Eye (tissue), 1 donor: ENCODE results near the gene DOCK3.
"Not testable (repeated sequence)": the region's sequence is repeated elsewhere in the genome, so short reads cannot be mapped to it uniquely, and the experiment has no call there.

Experiments
- DNase-seq: peaks from one replicate; pipeline ENCODE4 v3.0.0-alpha.2; 2015

DOCK3 gene

DNA sequence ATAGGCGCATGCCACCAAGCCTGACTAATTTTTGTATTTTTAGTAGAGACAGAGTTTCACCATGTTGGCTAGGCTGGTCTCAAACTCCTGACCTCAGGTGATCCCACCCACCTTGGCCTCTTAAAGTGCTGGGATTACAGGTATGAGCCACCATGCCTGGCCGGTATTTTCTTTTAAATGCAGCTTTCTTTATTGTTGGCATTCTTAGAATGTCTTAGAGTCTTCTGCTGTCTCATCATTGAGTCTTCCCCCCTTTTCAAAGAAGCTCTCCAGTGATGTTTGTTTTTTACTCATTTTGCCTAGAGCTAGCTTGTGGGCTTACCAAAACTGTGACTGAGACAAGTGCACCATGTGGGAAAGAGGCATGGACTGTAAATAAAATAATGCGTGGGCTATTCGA, 13.9 kb downstream of the DOCK3 start:
- DNase-seq = not testable (repeated sequence)

DNA sequence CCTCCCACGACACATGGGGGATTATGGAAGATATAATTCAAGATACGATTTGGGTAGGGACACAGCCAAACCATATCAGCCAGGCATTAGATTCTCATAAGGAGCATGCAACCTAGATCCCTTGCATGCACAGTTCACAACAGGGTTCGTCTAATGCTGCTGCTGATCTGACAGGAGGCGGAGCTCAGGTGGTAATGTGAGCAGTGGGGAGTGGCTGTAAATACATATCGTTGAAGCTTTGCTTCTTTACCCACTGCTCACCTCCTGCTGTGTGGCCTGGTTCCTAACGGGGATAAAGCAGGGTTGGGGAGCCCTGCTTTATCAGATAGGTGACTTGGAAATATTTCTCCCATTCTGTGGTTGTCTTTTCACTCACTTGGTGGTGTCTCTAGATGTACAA, 14.8 kb downstream of the DOCK3 start:
- DNase-seq = no peak

DNA sequence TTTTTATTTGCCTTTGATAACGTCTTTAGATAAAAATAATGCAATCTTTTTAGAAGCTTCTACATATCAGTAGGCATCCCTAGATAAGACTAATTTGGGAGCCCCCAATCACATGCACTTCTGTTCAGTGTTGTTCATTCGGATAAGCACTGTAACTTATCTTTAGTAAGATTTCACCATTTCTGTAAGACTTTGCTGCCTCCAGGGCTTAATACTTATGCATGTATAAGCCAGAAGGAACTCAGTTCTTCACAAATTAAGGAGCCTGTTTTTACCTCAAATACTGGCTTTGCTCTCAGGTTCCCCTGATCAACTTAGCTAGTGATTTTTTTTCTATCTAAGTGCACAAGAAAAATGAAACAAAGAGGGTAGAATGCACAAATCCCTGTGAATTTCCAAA, 20.3 kb downstream of the DOCK3 start:
- DNase-seq = no peak

DNA sequence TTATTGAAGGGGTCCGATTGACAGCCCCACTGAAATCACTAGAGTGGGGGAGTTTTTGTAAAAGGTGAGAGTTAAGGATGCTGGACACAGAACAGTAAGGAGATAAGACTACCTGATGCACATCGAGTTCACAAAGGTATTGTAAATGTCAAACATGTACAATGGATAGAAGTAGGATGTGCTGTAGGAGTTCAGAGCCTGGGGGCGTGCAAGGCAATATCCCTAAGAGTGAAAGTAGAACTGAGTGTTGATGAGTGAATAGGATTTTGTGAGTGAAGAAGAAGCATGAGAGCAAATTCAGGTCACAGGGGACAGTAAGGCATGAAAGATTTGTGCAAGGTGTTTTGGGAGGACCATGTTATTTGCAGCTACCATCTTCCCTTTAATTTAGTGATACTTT, 21.5 kb downstream of the DOCK3 start:
- DNase-seq = no peak

DNA sequence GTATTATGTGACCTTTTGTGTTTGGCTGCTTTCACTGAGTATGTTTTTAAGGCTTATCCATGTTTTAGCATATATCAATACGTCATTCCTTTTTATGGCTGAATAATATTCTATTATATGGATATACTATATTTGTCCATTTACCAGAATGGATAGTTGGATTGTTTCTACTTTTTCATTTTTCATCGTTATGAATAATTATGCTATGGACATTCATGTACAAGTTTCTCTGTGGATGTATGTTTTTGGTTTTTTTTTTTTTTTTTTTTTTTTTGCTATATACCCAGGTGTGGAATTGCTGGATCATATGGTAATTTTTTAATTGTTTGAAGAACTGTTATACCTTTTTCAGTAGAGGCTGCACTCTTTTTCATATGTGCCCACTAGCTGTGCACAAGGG, 23.5 kb downstream of the DOCK3 start:
- DNase-seq = no peak

DNA sequence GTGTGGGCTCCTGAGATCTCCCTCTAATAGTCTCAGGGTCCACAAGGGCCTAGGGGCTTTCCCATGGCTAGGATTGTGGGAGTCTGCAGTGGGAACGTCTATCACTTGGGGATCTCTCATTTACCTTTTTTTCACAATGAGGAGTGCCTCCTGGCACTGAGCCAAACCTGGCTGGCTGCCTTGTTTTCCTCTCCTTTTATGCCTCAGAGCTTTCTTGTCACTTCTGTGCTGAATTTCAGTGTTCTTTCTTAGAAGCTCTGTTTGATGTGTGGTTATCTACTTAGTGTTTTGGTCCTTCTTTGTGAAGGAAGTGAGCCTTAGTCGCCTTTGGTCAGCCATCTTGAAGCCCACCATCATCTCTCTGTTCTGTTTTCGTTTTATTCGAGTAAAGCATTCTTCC, 33.9 kb downstream of the DOCK3 start:
- DNase-seq = peak; percentile 48

DNA sequence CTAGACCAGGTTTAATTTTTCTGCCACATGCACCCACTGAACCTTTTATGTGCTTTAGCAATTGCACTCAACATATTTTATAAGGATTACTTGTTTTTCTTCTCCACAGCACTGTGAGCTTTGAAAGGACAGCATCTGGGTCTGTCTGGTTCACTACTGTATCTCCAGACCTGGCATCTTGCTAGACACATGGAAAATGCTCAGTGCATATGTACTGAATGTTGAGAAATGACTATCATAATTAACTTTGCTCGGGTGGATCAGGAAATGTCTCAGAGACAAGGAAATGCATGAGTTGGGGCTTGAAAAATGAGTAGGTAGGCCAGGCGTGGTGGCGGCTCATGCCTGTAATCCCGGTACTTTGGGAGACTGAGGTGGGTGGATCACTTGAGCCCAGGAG, 40.2 kb downstream of the DOCK3 start:
- DNase-seq = peak; percentile 65

DNA sequence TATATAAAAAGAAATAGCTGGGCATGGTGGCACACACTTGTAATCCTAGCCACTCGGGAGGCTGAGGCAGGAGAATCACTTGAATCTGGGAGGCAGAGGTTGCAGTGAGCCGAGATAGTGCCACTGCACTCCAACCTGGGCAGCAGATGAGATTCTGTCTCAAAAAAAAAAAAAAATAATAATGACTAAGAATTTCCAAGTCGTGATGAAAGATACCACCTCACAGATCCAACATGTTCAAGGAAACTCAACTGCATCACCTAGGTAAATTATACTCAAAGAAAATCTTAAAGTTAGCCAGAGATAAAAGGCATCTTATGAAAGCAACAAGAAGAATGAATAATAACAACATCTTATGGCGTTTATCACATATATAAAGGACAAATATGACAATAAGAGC, 50.1 kb downstream of the DOCK3 start:
- DNase-seq = no peak

DNA sequence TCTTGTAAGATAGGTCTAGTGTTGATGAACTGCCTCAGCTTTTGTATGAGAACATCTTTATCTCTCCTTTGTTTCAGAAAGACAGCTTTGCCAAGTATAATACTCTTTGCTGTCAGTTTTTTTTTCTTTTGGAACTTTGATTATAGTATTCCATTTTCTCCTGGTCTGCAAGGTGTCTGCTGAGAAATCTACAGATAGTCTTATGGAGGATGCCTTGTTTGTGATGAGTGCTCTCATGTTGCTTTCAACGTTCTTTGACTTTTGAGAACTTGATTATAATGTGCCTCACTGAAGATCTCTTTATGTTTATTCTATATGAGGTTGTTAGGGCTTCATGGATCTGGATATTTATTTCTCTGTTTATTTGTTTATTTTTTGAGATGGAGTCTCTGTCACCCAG, 60.3 kb downstream of the DOCK3 start:
- no peak for DNase-seq

DNA sequence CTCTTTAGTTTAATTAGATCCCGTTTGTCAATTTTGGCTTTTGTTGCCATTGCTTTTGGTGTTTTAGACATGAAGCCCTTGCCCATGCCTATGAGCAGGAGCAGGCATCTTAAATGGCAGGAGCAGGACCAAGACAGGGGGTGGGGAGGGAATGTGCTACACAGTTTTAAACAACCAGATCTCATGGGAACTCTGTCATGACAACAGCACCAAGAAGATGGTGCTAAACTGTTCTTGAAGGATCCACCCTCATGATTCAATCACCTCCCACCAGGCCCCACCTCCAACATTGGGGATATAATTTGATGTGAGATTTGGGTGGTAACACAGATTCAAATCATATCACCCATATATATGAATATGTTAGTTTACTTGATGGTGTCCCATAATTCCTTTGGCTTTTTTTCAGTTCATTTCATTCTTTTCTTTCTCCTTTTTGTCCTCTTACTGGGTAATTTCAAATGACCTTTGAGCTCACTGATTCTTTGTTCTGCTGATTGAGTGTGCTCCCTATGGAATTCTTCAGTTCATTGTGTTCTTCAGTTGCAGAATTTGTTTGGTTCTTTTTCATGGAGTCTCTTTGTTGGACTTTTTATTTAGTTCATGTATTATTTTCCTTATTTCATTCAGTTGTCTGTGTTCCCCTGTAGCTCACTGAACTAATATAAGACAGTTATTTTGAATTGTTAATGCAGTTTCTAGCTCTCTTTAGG, 62.6 kb downstream of the DOCK3 start:
- no peak for DNase-seq

DNA sequence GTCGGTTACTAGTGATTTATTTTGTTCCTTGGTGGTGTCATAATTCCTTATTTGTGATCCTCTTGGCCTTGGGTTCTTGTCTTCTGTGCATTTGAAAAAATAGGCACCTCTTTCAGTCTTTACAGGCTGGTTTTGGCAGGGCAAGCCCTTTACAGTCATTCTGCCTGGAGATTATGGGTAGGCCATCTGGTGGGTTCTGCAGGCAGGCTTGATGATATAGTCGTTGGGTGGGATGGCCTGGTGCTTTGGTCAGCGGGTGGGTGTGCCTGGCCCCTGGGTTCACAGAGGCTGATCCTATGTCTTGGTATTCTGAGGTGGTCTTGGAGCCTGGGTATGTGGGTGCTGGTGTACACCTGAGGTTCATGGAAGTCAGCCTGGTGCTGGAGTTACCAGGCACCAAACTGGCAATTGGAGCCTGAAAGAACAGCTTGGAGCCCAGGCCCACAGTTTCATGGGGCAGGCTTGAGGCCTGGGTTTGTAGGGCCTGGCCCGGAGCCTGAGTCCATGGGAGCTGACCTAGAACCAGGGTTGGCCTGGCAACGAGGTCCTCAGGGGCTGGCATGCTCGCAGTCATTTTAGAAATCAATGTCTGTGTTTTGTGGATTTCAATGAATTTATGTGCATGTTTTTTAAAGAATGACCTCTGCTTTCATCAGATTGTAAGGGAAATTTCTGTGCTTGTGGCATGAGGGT, 63.3 kb downstream of the DOCK3 start:
- DNase-seq = no peak

DNA sequence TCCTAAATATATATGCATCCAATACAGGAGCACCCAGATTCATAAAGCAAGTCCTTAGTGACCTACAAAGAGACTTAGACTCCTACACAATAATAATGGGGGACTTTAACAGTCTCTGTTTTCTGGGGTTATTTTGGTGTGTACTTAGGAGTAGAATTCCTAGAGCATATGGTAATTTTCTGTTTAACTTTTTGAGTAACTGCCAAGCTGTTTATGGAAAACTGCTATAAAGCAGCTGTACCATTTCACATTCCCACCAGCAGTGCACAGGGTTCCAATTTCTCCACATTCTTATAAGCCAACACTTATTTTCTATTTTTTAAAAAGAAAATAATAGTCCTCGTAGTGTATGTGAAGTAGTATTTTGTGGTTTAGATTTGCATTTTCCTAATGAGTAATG, 68.9 kb downstream of the DOCK3 start:
- no peak for DNase-seq

DNA sequence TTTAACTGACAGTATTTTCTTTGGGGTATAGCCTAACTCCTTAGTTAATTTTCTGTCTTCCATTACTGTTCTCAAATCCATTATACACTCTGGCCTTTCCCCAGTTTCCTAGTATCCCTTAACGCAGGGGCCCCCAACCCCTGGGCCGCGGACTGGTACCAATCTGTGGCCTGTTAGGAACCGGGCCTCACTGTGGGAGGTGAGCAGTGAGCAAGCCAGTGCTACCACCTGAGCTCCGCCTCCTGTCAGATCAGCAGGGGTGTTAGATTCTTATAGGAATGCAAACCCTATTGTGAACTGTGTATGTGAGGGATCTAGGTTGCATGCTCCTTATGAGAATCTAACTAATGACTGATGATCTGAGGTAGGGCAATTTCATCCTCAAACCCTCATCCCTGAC, 75.1 kb downstream of the DOCK3 start:
- DNase-seq = no peak

DNA sequence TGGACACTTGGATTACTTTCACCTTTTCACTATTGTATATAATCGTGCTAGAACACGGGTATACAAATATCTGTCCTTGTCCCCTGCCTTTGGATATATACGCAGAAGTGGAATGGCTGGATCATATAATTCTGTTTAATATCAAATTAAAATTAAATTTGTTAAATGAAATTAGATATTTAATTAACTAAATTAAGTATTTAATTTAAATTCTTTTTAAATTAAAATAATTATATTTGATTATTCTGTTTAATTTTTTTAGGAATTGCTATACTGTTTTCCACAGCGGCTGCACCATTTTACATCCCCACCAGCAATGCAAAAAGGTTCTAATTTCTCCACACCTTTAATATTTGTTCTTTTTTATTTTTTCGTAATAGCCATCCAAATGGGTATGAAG, 84.3 kb downstream of the DOCK3 start:
- no peak for DNase-seq

DNA sequence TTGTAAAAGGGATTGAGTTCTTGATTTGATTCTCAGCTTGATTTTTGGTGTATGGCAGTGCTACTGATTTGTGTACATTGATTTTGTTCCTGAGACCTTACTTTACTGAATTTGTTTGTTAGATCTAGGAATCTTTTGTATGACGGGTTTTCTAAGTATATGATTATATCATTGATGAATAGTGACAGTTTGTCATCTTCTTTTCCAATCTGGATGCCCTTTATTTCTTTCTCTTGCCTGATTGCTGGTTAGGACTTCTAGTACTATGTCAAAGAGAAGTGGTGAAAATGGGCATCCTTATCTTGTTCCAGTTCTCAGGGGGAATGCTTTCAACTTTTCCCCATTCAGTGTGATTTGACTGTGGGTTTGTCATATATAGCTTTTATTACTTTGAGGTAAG, 103.0 kb downstream of the DOCK3 start:
- DNase-seq = no peak

DNA sequence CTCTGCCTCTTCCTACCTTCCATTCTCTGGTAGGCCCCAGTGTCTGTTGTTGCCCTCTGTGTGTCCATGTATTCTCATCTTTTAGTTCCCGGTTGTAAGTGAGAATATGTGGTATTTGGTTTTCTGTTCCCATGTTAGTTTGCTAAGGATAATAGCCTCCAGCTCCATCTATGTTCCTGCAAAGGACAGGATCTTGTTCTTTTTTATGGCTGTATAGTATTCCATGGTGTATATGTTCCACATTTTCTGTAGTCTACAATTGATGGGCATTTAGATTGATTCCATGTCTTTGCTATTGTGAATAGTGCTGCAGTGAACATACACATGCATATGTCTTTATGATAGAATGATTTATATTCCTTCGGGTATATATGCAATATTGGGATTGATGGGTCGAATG, 107.0 kb downstream of the DOCK3 start:
- not testable (repeated sequence) for DNase-seq

DNA sequence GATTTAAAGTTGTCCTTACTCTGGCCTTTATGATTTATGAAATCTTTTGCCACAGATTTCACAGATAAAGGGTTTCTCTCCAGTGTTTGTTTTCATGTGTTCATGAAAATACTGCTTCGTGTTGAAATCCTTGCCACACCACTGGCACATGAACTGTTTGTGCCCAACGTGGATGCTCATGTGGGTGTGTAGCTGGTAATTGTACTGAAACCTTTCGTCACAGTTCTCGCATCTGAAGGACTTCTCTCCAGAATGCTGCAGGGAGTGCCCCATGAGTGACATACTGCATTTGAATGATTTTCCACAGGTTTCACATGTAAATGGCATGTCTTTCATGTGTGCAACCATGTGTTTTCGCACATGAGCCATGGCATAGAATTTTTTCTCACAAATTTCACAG, 111.9 kb downstream of the DOCK3 start:
- DNase-seq = no peak

DNA sequence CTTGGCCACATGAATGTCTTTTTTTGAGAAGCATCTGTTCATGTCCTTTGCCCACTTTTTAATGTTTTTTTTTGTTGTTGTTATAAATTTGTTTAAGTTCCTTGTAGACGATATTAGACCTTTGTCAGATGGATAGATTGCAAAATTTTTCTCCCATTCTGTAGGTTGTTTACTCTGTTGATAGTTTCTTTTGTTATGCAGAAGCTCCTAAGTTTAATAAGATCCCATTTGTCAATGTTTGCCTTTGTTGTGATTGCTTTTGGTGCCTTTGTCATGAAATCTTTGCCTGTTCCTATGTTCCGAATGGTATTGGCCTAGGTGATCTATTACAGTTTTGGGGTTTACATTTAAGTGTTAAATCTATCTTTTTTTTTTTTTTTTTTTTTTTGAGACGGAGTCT, 116.2 kb downstream of the DOCK3 start:
- DNase-seq = not testable (repeated sequence)

DNA sequence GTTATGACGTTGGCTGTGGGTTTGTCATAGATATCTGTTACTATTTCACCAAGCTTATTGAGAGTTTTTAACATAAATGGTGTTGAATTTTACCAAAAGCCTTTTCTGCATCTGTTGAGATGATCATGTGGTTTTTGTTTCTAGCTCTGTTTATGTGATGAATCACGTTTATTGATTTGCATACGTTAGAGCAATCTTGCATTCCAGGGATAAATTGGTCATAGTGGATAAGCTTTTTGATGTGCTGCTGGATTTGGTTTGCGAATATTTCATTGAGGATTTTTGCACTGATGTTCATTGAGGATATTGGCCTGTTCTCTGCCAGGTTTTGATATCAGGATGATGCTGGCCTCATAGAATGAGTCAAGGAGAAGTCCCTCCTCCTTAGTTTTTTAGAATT, 117.8 kb downstream of the DOCK3 start:
- no peak for DNase-seq

DNA sequence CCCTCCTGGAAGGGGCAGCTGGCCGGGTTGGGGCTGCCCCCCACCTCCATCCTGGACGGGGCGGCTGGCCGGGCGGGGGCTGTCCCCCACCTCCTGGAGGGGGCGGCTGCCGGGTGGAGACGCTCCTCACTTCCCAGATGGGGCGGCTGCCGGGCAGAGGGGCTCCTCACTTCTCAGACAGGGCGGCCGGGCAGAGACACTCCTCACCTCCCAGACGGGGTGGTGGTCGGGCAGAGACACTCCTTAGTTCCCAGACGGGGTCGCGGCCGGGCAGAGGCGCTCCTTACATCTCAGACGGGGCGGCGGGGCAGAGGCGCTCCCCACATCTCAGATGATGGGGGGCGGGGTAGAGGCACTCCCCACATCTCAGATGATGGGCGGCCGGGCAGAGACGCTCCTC, 129.1 kb downstream of the DOCK3 start:
- not testable (repeated sequence) for DNase-seq

DNA sequence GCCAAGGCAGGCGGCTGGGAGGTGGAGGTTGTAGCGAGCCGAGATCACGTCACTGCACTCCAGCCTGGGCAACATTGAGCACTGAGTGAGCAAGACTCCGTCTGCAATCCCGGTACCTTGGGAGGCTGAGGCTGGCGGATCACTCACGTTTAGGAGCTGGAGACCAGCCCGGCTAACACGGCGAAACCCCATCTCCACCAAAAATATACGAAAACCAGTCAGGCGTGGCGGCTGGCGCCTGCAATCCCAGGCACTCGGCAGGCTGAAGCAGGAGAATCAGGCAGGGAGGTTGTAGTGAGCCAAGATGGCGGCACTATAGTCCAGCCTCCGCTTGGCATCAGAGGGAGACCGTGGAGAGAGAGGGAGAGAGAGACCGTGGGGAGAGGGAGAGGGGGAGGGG, 129.6 kb downstream of the DOCK3 start:
- not testable (repeated sequence) for DNase-seq

DNA sequence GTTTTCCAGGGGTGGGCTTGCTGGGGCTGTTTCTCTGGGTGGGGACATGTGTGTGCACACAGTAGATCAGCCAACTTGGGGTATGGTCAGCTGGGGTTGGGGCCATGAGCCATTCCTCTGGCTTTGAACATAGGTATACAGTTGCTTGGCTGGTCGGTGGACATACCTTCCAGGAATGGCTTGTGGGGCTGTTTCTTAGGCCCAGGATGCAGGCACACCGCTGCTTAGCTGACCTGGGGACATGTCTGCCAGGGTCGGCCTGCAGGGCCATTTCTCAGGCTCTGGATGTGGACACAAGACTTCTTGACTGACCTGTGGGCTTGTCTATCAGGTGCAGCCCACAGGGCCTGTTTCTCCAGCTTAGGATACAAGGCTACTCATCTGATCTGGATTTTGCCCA, 130.6 kb downstream of the DOCK3 start:
- DNase-seq = no peak

DNA sequence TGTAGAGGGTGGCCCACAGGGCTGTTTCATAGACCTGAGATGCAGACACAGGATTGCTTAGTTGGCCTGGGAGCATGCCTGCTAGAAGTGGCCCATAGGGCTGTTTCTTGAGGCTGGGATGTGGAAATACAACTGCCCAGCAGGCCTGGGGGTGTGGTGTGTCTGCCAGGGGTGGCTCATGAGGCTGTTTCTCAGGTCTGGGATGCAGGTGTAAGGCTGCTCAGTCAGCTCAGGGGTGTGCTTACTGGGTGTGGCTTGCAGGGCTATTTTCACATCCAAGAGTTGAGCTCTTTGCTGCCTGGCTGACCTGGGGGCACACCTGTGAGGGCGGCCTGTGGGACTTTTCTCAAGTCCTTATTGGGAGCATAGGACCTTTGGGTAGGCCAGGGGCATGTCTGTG, 131.3 kb downstream of the DOCK3 start:
- DNase-seq = no peak

DNA sequence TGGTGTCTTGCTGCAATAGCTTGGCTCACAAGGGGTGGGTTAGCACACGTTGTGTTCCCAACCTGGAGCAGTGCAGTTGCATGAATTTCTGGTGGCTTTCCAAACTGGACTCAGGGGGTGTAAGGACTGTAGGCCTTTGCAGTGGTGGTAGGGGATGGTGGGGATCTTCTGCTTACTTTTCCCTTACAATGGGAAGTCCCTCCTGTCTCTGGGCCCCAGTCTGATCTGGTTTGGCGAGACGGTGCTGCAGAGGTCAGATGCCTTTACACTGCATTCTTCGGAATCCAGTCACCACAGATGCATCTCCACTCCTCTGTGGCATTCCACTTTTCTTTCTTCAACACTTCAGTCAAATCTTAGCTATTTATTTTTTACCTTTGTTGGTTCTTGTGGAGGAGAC, 132.1 kb downstream of the DOCK3 start:
- peak; percentile 0 for DNase-seq

DNA sequence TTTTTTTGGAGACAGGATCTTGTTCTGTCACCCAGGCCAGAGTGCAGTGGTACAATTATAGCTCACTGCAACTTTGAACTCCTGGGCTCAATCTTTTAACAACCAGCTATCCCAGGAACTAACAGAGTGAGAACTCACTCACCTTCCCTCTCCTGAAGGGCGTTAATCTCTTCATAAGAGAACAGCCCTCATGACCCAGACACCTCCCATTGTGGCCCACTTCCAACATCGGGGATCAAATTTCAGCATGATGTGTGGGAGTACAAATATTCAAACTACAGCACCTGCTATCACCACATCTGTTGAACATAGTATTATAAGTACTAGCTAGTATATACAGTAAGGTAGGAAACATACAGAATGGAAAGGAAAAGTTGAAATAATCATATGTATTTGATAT, 132.5 kb downstream of the DOCK3 start:
- DNase-seq = peak; percentile 38
